ENCODE measurements around the gene CKS2.

- TF ChIP-seq POLR2A (IDR thresholded peaks at IDR 0.05) = no peak
- TF ChIP-seq, protein P1, sequence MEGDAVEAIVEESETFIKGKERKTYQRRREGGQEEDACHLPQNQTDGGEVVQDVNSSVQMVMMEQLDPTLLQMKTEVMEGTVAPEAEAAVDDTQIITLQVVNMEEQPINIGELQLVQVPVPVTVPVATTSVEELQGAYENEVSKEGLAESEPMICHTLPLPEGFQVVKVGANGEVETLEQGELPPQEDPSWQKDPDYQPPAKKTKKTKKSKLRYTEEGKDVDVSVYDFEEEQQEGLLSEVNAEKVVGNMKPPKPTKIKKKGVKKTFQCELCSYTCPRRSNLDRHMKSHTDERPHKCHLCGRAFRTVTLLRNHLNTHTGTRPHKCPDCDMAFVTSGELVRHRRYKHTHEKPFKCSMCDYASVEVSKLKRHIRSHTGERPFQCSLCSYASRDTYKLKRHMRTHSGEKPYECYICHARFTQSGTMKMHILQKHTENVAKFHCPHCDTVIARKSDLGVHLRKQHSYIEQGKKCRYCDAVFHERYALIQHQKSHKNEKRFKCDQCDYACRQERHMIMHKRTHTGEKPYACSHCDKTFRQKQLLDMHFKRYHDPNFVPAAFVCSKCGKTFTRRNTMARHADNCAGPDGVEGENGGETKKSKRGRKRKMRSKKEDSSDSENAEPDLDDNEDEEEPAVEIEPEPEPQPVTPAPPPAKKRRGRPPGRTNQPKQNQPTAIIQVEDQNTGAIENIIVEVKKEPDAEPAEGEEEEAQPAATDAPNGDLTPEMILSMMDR (IDR thresholded peaks at IDR 0.05) = peak; percentile 71 to 80 (median 75)
Measured at GRCh38 chr9:89278997-89279739, 31.8 kb upstream of the CKS2 start.
